Activated T-cell treated with anti-CD3 and anti-CD28 coated beads for 24 hours (primary cell): ENCODE data around the gene PITPNM2.
"Not testable (repeated sequence)": the region's sequence is repeated elsewhere in the genome, so short reads cannot be mapped to it uniquely, and the experiment has no call there.

Experiments
- DNase-seq: peaks from one replicate; pipeline ENCODE4 v3.0.0-alpha.2; 2020; ENCODE audit warnings: low read depth

PITPNM2 gene

DNA sequence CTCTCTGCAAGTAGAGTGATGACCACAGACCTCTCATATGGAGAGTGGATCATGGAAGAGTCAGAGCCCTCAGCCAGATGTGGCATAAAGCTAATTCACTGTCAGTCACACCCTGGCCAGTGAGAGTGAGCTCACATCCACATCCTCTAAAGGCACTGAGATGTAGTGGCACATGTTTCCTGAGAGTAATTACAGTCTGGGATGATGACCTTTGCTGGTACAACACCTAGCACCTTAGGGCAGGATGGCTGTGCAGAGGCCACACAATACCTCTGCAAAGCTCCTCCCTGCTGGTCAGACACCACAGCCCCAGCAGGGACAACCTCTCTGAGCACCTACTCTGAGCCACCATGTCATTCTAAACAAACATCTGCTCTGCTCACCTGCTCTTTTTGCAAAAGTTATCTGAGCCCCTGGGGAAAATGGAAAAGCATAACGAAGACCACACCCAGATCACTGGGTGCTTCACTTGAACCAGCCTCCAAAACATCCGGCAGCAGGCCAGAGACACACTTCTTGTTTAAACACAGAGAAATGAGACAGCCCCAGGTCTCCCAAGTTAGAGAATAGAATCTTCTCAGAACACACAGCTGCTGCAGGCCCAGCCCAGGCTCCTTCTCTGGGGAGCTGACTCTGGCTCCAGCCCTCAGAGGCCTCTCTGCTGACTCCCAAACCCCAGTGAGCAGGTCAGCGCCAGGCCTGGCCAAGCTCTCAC is 30.3 kb downstream of the PITPNM2 start:
- DNase-seq: no peak

- peak; percentile 31 for DNase-seq
Measured at GRCh38 chr12:123119808-123120207, 31.1 kb downstream of the PITPNM2 start.

GRCh38 chr12:123118497-123118896 is 32.4 kb downstream of the PITPNM2 start:
- DNase-seq: no peak

DNA sequence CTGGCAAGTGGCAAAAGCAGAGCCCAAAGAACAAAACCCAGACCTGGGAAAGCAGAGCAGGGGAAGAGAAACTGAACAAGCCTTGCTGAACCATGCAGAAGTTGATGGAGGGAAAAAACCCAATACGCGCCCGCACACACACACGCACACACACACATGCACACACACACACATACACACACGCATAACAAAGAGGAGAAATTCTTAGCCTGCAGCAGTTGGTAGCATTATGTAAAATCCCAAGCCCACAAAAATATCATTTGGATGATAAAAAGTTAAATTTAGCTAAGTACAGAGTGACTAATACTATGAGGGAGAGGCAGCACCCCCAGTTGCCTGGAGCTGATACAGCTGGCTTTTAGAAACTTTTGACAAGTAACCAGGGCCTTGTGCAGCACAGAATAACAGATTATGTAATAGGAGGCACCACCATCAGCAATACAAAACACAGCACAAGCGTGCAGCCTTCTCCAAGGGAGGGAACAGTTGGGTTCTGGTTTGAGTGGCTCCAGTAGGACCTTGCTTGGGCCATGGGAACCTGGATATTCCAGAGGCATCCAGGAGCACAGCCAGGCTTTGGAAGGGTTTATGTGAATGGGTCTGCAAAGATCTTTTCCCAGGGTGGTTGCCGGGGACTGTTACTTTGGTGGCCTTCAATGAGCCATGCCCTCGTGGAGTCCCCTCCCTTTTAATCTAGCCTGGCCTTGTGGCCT is 35.3 kb downstream of the PITPNM2 start:
- no peak for DNase-seq

DNA sequence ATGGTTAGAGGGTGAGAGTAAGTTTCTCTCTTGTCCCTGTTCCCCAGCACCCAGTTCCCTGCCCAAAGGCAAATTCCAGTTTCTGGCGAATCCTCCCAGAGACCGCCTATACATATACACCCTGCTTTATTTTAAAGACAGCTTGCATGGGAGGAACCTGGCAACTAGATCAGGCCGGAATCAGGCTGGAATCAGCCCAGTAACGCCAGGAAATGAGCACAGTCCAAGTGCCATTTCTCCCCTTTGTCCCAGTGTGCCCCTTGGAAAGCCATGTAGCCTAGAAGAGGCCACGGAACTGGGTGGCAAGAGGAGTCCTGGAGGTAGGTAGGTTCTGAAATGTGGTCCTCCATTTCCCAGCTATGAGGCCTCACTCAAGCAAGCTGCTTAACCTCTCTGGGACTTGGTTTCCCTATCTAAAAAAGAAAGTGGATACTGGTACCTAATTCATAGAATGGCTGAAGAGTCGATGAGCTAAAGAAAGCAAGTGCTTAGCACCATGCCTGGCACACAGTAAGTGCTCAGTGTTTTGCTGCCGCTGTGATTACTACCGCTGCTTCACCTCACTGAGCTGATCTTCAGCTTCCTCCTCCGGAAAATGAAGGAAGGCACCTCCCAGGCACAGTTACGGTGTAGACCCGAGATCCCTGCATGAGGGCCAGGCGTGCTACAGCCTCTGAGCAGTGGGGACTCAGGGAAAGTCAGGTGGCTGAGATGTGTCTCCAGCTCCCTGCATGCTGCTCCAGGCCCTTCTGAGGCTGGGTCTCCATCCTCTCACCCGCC is 36.4 kb downstream of the PITPNM2 start:
- no peak for DNase-seq

- DNase-seq: no peak
Measured at GRCh38 chr12:123113026-123113425, 37.9 kb downstream of the PITPNM2 start.

DNA sequence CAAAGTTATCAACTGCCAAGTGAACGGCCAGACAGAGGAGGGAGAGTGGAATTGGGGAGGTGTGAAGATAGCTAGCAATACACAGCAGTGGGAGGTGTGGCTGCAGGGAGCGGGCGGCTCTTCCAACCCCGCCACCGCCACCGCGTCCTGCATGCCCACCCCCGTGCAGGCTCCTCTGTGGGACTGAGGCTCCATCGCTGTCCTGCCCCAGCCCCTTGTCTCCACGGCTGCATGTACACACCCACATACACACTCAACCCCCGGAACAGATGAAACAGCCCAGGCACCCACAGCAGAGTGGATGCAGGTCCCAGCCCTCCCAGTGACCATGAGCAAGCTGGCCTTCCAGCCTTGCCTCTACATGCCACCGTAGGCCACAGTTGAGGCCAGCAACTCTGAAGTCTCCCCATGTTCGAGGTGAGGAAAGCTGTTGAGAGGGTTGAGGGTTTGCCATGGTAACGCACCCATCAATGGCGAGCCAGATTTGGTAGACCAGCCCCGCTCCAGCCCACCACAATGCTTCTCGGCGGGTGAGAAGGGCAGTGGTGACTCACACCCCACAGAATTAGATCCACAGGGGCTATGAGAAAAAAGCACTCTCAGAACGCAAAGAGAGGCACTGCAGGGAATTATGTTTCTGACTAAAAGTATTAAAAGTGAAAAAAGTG is 39.3 kb downstream of the PITPNM2 start:
- no peak for DNase-seq

GRCh38 chr12:123109319-123109772 is 41.5 kb downstream of the PITPNM2 start:
- no peak for DNase-seq

GRCh38 chr12:123108682-123109066 is 42.2 kb downstream of the PITPNM2 start:
- no peak for DNase-seq

- no peak for DNase-seq
Measured at GRCh38 chr12:123107926-123108681, 42.8 kb downstream of the PITPNM2 start.

- DNase-seq: peak; percentile 40
Measured at GRCh38 chr12:123106640-123107359, 44.1 kb downstream of the PITPNM2 start.

DNA sequence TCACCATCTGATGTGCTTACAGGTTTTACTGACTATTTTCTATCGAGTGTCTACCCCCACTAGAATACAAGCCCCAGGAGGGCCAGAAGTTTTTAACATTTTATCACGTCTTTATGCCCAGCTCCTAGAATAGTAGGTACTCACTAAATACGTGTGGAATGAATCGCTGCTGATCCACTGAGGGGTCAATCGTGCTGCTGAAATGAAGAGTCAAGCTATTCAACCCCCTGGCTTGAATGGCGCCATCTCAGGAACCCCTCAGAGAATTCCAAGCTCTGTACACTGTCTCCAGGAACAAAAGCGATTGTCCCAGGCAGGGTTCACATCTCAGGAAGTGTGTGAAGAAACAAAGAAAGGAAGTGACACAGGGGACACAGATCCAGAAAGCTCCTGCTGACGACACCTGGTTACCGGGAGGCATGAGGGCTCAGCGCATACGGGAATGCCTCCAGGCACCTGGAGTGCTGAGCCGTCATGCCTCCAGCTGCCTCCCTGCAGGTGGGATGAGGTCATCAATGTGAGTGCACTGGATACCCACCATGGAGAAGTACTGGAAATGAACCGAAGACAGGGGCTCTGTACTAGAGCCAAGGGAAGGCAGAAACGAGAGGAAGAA is 45.6 kb downstream of the PITPNM2 start:
- DNase-seq: no peak

DNA sequence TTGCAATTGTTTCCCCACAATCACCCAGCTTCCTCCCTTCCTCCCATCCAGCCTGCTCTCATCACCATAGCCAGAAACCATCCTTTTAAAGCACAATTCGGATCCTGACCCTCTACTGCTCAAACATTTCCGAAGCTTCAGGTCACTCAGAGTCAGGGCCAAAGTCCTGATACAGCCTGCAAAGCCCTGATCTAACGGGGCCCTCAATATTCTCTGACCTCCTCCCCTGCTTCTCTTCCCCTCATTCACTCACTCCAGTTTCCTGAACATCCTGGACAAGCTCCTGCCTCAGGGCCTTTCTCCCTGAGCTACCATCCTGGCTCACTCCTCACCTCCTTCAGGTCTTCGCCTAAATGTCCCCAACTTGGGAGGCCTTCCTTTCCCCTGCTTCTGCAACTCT is 46.1 kb downstream of the PITPNM2 start:
- DNase-seq: no peak

DNA sequence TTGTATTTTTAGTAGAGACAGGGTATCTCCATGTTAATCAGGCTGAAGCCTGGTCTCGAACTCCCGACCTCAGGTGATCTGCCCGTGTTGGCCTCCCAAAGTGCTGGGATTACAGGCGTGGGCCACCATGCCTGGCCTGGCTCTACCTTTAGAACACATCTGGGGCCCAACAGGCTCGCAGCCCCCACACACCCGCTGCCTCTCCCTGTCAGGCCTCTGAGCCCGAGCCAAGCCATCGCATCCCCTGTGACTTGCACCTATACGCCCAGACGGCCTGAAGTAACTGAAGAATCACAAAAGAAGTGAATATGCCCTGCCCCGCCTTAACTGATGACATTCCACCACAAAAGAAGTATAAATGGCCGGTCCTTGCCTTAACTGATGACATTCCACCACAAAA is 46.8 kb downstream of the PITPNM2 start:
- not testable (repeated sequence) for DNase-seq

GRCh38 chr12:123102781-123103503 is 47.9 kb downstream of the PITPNM2 start:
- DNase-seq: no peak

GRCh38 chr12:123102366-123102765 is 48.5 kb downstream of the PITPNM2 start:
- DNase-seq: no peak

DNA sequence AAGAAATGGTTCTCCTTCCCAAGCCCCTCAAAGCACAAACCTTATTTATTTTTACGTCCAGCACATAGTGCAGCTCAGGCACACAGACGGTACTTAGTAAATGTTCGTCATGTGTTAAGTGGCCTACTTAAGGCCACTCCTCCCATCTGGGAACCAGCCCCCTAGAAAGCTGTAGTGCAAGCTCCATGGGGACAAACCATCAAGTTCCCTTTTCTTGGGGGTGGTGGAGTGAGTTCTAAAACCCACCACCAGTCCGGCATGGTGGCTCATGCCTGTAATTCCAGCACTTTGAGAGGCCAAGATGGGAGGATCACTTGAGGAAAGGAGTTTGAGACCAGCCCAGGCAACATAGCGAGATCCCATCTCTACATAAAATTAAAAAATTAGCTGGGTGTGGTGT is 49.4 kb downstream of the PITPNM2 start:
- no peak for DNase-seq
